ENCODE measurements around the gene CACNA1C.
A peak's percentile ranks its signal among the peaks of the same experiment; 100 is the strongest.

The CACNA1C gene

DNA sequence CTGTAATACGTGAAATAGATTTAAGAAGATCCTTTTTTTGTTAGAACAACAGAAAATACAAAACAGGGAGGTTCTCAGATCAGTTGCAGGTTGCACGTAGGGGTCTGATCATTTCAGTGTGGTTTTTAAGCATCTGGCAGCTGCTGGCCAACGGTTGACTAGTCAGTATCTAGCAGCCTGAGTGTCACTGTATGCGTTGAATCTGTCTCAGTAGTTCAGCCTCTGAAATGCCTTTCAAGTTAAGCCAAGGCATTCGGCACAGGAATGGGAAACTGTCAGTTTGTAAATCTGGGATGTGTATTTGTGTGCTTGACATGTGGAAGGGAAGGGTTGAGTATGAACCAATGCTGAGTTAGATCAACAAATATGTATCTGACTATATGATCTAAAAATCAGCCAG, 165.9 kb downstream of the CACNA1C start:
- Histone ChIP-seq H3K4me1 (ENCODE audit: control insufficient read depth, insufficient read depth, low read length) (no peaks in the 10 kb centered on the region), H3K36me3 (ENCODE audit: control insufficient read depth, insufficient read depth, low read length, severe bottlenecking) (peaks cover 4% of the 10 kb centered on the region), H3K9me3 (ENCODE audit: control insufficient read depth, low read length) (no peaks in the 10 kb centered on the region), H3K9ac (ENCODE audit: low read length) (no peak overlapping the region), H3K27me3 (replicated peaks; ENCODE audit: control insufficient read depth, insufficient read depth, low read length) (no peaks in the 10 kb centered on the region), H3K4me3 (ENCODE audit: low read length) (no peak overlapping the region)
- DNase-seq (ENCODE audit: low read depth) = no peak

DNA sequence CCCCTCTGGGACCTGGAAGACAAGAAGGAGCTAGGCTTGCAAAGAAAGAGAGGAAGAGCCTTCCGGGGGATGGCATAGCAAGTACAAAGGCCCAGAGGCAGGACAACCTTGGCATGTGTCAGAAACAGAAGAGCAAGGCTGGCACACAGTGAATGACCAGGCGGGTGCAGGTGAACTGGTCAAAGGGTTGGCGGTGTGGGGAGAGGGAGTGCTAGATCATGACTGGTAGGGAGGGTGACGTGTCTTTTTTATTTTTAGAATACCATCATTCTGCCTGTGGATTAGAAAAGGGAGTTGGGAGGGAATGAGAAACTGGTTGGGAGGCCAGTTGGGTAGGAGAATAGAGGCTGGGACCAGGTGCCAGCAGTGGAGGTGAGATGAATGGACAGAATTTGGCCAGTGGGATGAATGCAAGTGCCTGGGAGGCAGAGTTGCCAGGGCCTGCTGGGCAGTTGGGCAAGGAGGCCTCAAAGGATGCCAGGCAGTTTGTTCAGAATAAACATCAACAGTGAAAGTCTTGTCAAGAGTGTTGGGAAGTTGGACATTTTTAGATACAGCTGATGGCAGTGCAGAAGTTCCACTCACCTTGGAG, 168.3 kb downstream of the CACNA1C start:
- Histone ChIP-seq H3K9me3 (ENCODE audit: control insufficient read depth, low read length) (no peaks in the 10 kb centered on the region), H3K4me1 (ENCODE audit: control insufficient read depth, insufficient read depth, low read length) (no peaks in the 10 kb centered on the region), H3K4me3 (ENCODE audit: low read length) (no peak overlapping the region), H3K9ac (ENCODE audit: low read length) (no peak overlapping the region), H3K27me3 (replicated peaks; ENCODE audit: control insufficient read depth, insufficient read depth, low read length) (no peaks in the 10 kb centered on the region), H3K36me3 (ENCODE audit: control insufficient read depth, insufficient read depth, low read length, severe bottlenecking) (no peaks in the 10 kb centered on the region)
- no peak for DNase-seq (ENCODE audit: low read depth)

DNA sequence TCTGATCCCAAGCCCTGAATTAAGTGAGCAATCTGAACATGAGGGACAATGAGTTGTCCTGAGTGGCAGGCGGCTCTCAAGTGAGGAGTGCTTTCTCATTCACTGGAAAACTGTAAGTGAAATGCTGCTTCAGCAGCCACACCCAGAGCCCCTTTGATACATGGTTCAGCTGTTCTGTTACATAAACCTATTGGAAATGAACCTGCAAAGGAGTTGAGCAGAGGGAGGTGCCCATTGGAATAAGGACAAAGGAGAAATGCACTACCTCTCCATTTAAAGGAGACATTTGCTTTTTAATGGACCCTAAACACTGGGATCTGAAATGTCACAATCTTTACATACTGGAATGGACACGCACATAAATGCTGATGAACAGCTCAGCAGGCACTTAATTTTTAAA, 169.9 kb downstream of the CACNA1C start:
- Histone ChIP-seq H3K4me3 (ENCODE audit: low read length) (no peak overlapping the region), H3K27me3 (replicated peaks; ENCODE audit: control insufficient read depth, insufficient read depth, low read length) (no peaks in the 10 kb centered on the region), H3K4me1 (ENCODE audit: control insufficient read depth, insufficient read depth, low read length) (no peaks in the 10 kb centered on the region), H3K9ac (ENCODE audit: low read length) (no peak overlapping the region), H3K36me3 (ENCODE audit: control insufficient read depth, insufficient read depth, low read length, severe bottlenecking) (no peaks in the 10 kb centered on the region), H3K9me3 (ENCODE audit: control insufficient read depth, low read length) (no peaks in the 10 kb centered on the region)
- DNase-seq (ENCODE audit: low read depth) = no peak

DNA sequence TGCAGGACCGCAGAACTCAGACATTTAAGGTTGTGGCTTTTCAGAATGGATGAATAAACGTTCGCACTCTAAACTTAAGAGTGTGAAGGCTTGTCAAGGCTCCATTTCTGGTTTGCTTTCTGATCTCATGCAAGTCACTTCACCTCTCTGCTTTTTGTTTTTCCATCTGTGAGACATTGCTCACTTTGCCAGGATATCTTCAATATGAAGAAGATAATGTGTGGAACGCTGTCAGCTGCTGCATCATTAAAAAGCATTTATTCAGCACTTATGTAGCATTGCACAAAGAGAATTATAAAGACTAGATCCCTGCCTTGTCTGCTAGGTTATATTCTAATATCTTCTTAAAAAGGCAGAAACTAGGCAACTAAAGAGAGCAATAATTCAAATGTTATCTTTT, 172.2 kb downstream of the CACNA1C start:
- Histone ChIP-seq H3K9ac (ENCODE audit: low read length) (no peak overlapping the region), H3K9me3 (ENCODE audit: control insufficient read depth, low read length) (no peaks in the 10 kb centered on the region), H3K4me1 (ENCODE audit: control insufficient read depth, insufficient read depth, low read length) (no peaks in the 10 kb centered on the region), H3K4me3 (ENCODE audit: low read length) (no peak overlapping the region), H3K36me3 (ENCODE audit: control insufficient read depth, insufficient read depth, low read length, severe bottlenecking) (no peaks in the 10 kb centered on the region), H3K27me3 (replicated peaks; ENCODE audit: control insufficient read depth, insufficient read depth, low read length) (no peaks in the 10 kb centered on the region)
- no peak for DNase-seq (ENCODE audit: low read depth)

DNA sequence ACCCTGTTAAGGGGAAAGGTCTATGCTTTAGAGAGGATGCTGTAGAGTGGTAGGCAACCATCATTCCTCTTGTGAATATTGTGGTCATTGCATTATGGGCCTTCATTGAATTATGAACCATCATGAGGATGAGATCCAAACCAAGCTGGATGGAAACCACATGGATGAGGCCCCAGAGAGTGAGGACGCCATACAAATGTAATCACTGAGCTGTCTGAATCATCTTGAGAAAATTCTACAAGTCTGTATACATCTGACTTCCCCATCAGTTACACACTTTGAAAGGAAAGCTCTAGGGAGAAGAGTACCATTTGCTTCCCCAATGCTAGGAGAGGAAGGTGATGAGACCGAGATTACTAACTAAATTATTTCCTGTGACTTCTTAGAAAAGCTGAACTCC, 172.9 kb downstream of the CACNA1C start:
- no peak for DNase-seq (ENCODE audit: low read depth)
- H3K9ac ChIP-seq (ENCODE audit: low read length) = no peak overlapping the region
- no peaks in the 10 kb centered on the region for H3K27me3 ChIP-seq (replicated peaks; ENCODE audit: control insufficient read depth, insufficient read depth, low read length)
- no peak overlapping the region for H3K4me3 ChIP-seq (ENCODE audit: low read length)
- H3K36me3 ChIP-seq (ENCODE audit: control insufficient read depth, insufficient read depth, low read length, severe bottlenecking) = no peaks in the 10 kb centered on the region
- no peaks in the 10 kb centered on the region for H3K4me1 ChIP-seq (ENCODE audit: control insufficient read depth, insufficient read depth, low read length)
- no peaks in the 10 kb centered on the region for H3K9me3 ChIP-seq (ENCODE audit: control insufficient read depth, low read length)

DNA sequence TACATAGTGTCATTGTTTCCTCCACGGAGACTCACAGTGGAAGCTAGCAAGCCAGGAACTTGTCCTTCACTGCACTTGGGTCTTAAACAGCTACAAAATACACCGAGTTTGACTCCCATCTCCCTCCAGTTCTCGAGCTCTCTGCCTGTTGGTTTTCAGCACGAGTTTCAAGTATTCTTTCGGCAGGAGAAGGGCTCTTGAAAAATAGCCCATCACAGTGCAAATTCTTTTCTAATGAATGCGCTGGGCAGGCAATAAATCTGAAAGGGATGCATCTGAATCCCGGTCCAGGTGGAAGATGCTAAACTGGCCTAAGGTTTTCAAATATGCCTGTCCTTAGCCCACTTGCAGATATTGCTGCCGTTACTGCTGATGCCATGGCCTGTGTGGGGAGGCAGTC, 173.9 kb downstream of the CACNA1C start:
- no peaks in the 10 kb centered on the region for H3K9me3 ChIP-seq (ENCODE audit: control insufficient read depth, low read length)

DNA sequence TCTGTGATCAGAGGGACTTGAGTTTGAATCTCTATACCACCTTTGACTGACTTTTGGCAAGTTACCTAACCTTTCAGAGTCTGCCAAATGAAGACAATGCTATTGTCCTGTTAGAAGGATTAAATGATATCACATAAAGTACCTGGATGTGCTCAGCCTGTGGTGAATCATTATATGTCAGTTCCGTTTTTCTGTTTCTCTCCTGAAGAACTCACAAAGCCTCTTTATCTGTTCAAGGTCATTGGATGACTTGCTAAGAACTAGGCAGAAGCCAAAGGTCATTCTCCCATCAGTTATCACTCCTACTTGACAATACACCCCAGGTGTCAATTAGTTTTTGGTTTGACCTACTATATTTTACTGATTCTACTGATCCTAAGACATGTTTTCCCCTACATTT, 174.6 kb downstream of the CACNA1C start:
- no peaks in the 10 kb centered on the region for H3K36me3 ChIP-seq (ENCODE audit: control insufficient read depth, insufficient read depth, low read length, severe bottlenecking)

More for the DNA sequence above, 173.9 kb downstream of the CACNA1C start:
- no peaks in the 10 kb centered on the region for H3K36me3 ChIP-seq (ENCODE audit: control insufficient read depth, insufficient read depth, low read length, severe bottlenecking)
- no peak overlapping the region for H3K4me3 ChIP-seq (ENCODE audit: low read length)
- H3K4me1 ChIP-seq (ENCODE audit: control insufficient read depth, insufficient read depth, low read length) = peaks cover 6% of the 10 kb centered on the region
- no peaks in the 10 kb centered on the region for H3K27me3 ChIP-seq (replicated peaks; ENCODE audit: control insufficient read depth, insufficient read depth, low read length)
- no peak overlapping the region for H3K9ac ChIP-seq (ENCODE audit: low read length)
- no peak for DNase-seq (ENCODE audit: low read depth)

DNA sequence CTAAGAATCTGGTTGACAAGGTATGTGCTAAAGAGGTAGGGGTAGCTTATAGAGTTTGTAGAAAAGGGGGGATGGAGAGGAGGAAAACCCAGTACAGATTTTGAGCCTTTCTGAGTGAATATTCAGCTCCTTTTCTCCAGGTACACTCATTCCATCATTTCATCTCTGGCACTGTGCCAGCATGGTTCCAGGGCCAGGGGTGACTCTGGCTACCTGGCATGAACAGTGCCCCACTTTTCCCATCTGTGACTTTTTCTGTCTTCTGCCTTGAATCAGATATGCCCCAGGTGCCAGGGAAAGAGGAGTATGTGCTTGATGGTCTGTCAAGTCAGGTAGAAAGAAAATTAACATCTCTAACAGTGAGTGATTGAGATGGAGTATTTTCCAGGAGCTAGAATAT, 175.7 kb downstream of the CACNA1C start:
- Histone ChIP-seq H3K36me3 (ENCODE audit: control insufficient read depth, insufficient read depth, low read length, severe bottlenecking) (no peaks in the 10 kb centered on the region), H3K9ac (ENCODE audit: low read length) (no peak overlapping the region), H3K4me1 (ENCODE audit: control insufficient read depth, insufficient read depth, low read length) (peaks cover 24% of the 10 kb centered on the region), H3K27me3 (replicated peaks; ENCODE audit: control insufficient read depth, insufficient read depth, low read length) (no peaks in the 10 kb centered on the region), H3K9me3 (ENCODE audit: control insufficient read depth, low read length) (no peaks in the 10 kb centered on the region), H3K4me3 (ENCODE audit: low read length) (no peak overlapping the region)
- DNase-seq (ENCODE audit: low read depth) = no peak

More for the DNA sequence above, 174.6 kb downstream of the CACNA1C start:
- H3K27me3 ChIP-seq (replicated peaks; ENCODE audit: control insufficient read depth, insufficient read depth, low read length) = no peaks in the 10 kb centered on the region
- H3K9me3 ChIP-seq (ENCODE audit: control insufficient read depth, low read length) = no peaks in the 10 kb centered on the region
- peaks cover 13% of the 10 kb centered on the region for H3K4me1 ChIP-seq (ENCODE audit: control insufficient read depth, insufficient read depth, low read length)
- H3K9ac ChIP-seq (ENCODE audit: low read length) = no peak overlapping the region
- DNase-seq (ENCODE audit: low read depth) = no peak
- H3K4me3 ChIP-seq (ENCODE audit: low read length) = no peak overlapping the region

DNA sequence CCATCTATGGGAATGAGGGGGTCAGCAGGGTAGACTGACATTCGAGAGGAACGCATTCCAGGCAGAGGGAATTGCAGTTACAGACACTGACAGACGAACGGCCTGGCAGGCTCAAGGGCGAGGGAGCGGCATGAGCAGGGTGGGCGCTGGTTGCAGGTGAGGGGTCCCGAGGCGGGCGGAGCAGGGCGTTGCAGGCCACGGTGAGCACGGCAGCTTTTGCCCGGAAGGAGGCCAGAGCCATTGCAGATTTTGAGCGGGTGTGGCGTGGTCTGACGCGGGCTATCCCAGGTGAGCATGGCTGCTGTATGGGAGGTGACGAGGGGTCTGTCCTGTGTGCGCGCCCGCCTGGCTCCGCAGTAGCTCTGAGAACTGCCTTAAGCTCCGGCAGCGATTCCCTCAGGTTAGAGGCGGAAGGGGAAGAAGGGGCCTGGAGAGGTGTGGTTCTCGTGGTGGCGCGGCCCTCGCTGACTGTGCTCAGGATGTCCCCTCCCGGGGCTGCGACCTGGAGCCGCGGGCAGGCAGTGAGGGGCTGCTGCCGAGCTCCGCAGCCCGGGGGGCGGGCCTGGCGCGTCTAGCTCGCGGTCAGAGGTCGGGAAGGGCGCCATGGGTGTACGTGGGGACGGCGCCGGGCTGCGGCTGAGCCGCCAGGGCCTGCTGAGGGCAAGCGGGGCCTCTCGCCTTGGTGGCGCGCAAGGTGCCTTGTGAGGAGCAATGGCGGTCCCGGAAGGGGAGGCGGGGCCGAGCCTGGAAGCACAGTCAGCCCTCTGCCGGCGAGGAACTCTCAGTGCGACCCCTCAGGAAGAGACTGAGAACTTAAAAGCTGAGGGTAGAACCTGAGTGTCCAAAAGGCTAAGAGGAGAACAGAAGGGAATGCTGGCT, 177.1 kb downstream of the CACNA1C start:
- H3K36me3 ChIP-seq (ENCODE audit: control insufficient read depth, insufficient read depth, low read length, severe bottlenecking) = no peaks in the 10 kb centered on the region
- H3K9ac ChIP-seq (ENCODE audit: low read length) = no peak overlapping the region
- H3K4me3 ChIP-seq (ENCODE audit: low read length) = no peak overlapping the region
- no peak for DNase-seq (ENCODE audit: low read depth)
- H3K9me3 ChIP-seq (ENCODE audit: control insufficient read depth, low read length) = no peaks in the 10 kb centered on the region
- H3K27me3 ChIP-seq (replicated peaks; ENCODE audit: control insufficient read depth, insufficient read depth, low read length) = no peaks in the 10 kb centered on the region
- H3K4me1 ChIP-seq (ENCODE audit: control insufficient read depth, insufficient read depth, low read length) = peaks cover 24% of the 10 kb centered on the region

DNA sequence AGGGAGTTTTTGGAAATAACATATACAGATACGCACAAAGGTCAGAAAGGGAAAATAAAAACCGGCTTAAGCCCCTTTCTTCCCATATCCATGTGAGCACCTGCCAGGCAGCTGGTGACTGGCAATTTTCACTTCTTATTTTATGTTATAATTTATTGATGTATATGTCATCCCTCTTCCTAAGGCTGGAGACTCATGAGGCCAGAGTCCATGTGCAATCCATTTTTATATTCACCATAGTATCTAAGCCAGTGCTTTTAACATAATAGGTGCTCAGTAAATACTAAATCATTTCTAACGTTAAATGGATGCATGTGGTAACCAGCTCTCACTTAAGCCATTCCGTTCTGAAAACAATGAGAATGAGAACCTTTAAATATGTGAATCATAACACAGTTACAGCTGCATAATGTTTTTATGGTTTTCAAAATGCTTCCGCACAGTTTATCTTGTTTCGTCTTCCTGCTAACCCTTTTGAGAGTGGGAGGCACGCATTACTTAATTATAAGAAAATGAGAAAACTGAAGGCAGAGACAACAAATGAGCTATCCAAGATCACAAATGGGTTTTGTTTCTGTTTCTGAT, 178.3 kb downstream of the CACNA1C start:
- H3K4me3 ChIP-seq (ENCODE audit: low read length) = peak overlapping the region; percentile 34
- H3K9ac ChIP-seq (ENCODE audit: low read length) = peak overlapping the region; percentile 8
- no peak for DNase-seq (ENCODE audit: low read depth)
- peaks cover 24% of the 10 kb centered on the region for H3K4me1 ChIP-seq (ENCODE audit: control insufficient read depth, insufficient read depth, low read length)
- H3K36me3 ChIP-seq (ENCODE audit: control insufficient read depth, insufficient read depth, low read length, severe bottlenecking) = no peaks in the 10 kb centered on the region
- no peaks in the 10 kb centered on the region for H3K27me3 ChIP-seq (replicated peaks; ENCODE audit: control insufficient read depth, insufficient read depth, low read length)
- H3K9me3 ChIP-seq (ENCODE audit: control insufficient read depth, low read length) = no peaks in the 10 kb centered on the region

DNA sequence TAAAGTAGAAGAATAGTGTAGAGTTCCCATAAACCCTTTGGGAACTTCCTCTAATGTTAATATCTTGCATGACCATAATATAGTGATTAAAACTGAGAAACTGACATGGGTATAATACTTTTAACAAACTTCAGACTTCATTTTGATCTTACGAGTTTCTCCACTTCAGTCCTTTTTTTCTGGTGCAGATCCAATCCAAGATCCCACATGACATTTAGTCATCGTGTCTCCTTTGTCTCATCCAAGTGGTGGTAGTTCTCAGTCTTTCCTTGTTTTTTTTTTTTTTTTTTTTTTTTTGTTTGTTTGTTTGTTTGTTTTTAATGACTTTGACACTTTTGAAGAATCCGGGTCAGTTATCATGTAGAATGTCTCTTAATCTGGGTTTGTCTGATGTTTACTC, 179.2 kb downstream of the CACNA1C start:
- Histone ChIP-seq H3K4me3 (ENCODE audit: low read length) (peak overlapping the region; percentile 34), H3K9me3 (ENCODE audit: control insufficient read depth, low read length) (no peaks in the 10 kb centered on the region), H3K27me3 (replicated peaks; ENCODE audit: control insufficient read depth, insufficient read depth, low read length) (no peaks in the 10 kb centered on the region), H3K4me1 (ENCODE audit: control insufficient read depth, insufficient read depth, low read length) (peaks cover 24% of the 10 kb centered on the region), H3K9ac (ENCODE audit: low read length) (no peak overlapping the region), H3K36me3 (ENCODE audit: control insufficient read depth, insufficient read depth, low read length, severe bottlenecking) (no peaks in the 10 kb centered on the region)
- DNase-seq (ENCODE audit: low read depth) = no peak
